Uterus (tissue), 2 donors: ENCODE results near the gene DOLK.

Source experiments
- POLR2A ChIP-seq, 2 donors: fragments of 450-650 bp; IDR thresholded peaks; one replicate each; pipeline ENCODE4 v1.6.1; 2016; ENCODE audit warnings: antibody characterized with exemption in 2 of 2, mild to moderate bottlenecking in 1 of 2, moderate library complexity in 1 of 2
- TF ChIP-seq, protein P1 (sequence below), 4 experiments: fragments of 200-600 bp in 2 of 4; fragments of 450-650 bp in 2 of 4; sonication (generic) in 2 of 4; IDR thresholded peaks; one replicate each; pipeline ENCODE4 v1.5.1; 2016 to 2019; ENCODE audit warnings: antibody characterized with exemption in 4 of 4, mild to moderate bottlenecking in 2 of 4, moderate library complexity in 1 of 4

DNA sequence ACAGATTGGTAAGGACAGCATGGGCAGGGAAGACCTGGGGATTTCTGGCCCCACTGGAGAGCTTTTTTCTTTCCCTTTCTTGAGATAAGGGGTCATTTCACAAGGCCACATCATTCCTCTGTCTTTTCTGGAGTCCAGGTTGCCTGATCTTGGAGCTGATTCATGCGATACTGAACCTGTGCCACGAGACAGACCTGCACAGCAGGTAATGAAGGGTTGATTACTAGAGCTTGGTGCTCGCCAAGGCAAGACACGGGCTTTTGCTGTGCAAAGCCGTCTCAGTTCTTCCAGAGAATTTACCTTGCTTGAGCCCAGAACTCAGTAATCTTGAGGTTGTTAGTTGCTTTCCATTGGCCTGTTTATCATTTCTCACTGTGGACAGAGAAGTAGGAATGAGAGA is 39.3 kb upstream of the DOLK start:
- TF ChIP-seq, protein P1, sequence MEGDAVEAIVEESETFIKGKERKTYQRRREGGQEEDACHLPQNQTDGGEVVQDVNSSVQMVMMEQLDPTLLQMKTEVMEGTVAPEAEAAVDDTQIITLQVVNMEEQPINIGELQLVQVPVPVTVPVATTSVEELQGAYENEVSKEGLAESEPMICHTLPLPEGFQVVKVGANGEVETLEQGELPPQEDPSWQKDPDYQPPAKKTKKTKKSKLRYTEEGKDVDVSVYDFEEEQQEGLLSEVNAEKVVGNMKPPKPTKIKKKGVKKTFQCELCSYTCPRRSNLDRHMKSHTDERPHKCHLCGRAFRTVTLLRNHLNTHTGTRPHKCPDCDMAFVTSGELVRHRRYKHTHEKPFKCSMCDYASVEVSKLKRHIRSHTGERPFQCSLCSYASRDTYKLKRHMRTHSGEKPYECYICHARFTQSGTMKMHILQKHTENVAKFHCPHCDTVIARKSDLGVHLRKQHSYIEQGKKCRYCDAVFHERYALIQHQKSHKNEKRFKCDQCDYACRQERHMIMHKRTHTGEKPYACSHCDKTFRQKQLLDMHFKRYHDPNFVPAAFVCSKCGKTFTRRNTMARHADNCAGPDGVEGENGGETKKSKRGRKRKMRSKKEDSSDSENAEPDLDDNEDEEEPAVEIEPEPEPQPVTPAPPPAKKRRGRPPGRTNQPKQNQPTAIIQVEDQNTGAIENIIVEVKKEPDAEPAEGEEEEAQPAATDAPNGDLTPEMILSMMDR (IDR thresholded peaks at IDR 0.05): no peak
- no peak for TF ChIP-seq POLR2A (IDR thresholded peaks at IDR 0.05)
